Stimulated activated CD8-positive, alpha-beta memory T cell treated with anti-CD3 and anti-CD28 coated beads, Interleukin-12 subunit alpha, Interleukin-12 subunit beta, amount 100 ng/mL, for 24 hours (primary cell): ENCODE measurements around the gene DDIT3.
"Not testable (repeated sequence)": the region's sequence is repeated elsewhere in the genome, so short reads cannot be mapped to it uniquely, and the experiment has no call there.

ENCODE experiments used
- DNase-seq: peaks from one replicate; pipeline ENCODE4 v3.0.0-alpha.2; 2020; ENCODE audit errors: extremely low read depth

DDIT3 gene

GRCh38 chr12:57525615-57526383, 5.5 kb upstream of the DDIT3 start:
- no peak for DNase-seq

- DNase-seq, result no peak
Observed at GRCh38 chr12:57524814-57525614, 4.7 kb upstream of the DDIT3 start.

DNA sequence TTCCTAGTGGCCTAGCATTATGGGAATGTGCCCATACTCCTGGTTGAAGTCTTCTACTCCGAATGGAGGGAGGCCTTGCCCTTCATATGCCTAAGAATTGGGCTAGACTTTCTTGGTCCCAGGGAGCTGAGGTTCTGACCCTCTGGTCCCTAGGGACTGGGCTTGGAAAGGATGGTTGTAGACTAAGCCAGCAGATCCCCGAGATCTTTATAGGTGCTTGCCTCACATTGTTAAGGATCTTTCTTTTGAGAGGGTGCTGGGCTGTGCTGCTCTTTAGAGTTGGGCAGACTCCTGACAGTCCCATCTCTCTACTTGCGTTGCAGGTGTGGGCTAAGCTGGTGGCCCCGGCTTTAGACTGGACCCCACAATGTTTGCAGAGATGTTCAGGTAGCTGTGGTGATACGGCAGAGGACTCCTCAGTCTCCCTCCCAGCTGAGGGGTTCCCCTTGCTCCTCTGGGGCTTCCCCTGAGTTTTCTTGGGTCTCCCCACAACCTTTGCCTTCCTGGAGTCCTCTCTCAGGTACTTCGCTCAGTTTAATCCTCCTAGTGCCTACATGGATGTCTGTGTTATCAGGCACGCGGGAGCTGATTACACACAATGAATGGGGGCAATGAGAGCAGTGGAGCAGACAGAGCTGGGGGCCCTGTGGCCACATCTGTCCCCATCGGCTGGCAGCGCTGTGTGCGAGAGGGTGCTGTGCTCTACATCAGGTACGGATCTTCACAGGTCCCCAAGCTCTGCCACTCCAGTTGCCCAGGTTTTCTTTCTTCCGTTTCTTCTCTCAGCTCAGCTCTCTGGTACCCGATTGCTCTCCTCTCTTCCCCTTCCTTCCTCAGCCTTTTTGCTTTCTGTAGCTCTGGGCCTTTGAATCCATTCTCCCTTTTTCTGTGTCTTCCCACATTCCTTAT, 3.6 kb upstream of the DDIT3 start:
- DNase-seq, result no peak

- no peak for DNase-seq
Observed at GRCh38 chr12:57522887-57523705, 2.8 kb upstream of the DDIT3 start.

DNA sequence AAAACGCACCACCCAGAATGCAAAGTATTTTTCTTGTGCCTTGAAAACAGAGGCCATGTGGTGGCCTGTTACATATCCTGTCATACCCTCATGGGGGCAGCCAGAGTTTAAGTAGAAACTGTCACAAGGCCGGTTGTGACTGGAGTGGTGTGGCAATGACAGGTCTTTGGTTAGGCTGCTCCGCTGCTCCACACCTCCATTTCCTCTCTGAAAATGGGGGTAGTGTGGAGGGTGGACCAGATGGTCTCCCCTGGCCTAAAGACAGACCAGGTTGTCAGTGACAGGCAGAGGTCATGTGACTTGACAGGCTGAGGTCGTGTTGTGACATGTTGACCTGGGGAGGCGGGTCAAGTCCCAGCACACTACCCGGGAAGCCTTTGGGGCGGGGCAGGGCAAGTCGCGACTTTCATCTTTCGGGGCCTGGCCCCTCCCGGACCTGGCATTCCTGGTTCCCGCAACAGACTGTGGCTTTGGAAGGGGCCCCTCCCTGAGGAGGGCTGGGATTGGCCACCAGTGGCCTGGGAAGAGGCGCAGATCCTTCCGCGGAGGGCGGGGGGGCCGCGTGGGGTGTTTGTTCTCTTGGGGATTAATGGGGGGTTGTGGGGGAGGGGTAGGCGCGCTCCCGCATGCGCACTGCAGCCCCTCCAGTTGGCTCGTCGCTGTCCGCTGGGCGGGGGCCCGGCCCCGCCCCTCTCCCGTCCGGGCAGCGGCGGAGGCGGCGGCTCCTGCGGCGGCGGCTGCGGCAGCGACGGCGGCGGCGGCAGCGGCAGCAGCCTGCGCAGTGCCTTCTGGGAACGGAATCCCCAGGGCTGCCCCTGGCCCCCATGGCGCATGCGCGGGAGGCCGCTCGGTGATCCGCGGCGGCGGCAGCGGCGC, 1.9 kb upstream of the DDIT3 start, which contains the start of gene MBD6:
Gene MBD6, plus strand, starts transcription at position 814 of the 876 bp plus-strand sequence. CDS start 1,480 bp downstream, outside the sequence.
- DNase-seq, result peak; percentile 75

DNA sequence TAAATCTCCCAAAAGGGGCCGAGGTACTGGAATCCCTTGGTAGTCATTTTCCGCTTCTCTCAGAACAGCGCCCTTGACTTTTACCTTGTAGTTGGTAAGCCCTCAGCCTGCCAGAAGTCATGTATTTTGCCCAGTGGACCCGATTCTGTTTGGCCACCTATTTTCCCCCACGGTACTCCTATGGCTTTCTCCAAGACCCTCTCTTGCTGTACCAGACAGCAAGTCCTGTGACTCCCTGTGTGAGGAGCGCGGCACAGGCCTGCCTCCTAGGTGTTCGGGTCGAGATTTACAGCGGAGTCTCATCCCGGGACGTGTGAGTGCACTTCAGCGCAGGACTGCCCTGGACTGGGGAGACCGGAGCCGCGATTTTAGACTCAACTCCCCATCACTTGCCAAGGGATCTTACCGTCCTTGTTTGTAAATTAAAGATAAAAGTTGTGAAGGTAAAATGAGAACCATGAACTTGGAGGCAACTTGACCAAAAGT, 1.3 kb upstream of the DDIT3 start:
- no peak for DNase-seq

- no peak for DNase-seq
Observed at GRCh38 chr12:57519796-57520052, 590 bp downstream of the DDIT3 start.

DNA sequence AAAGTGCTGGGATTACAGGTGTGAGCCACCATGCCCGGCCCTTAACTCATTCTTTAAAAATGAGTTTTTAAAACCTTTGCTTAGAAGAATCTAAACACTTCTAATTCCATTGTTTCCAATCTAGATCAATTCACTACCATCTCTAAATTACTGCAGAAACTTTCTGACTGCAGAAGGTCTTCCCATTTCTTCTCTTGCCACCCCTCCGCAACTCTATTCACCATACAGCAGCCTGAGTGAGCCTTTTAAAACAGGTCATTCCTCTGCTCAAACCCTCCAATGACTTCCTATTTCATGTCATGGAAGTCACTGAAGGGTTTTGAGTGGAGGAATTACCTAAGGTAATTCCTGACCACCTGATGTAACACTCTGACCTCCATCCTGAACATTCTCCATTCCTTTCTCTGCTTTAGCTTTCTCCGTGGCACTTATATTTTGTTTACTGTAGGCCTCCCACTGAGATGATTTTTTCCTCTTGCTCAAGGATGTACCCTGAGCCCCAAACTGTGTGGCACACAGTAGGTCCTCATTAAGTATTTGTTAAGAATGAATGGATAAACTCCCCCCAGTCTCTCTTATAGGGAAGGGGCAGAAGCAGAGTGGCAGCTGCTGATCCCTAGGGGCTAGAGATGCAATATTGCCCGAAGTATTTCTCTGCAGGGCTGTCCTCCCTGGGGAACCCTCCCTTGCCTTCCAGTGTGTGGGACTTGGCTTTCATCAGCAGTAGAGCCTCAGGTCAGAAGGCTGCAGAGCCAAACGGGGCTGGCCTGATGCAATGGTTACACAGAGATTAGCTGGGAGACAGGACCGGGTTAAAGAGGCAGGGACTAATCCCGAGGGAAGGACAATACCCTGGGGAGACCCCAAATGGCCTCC, 1.2 kb downstream of the DDIT3 start:
- DNase-seq, result no peak

- no peak for DNase-seq
Observed at GRCh38 chr12:57518176-57518919, 2.0 kb downstream of the DDIT3 start.

DNA sequence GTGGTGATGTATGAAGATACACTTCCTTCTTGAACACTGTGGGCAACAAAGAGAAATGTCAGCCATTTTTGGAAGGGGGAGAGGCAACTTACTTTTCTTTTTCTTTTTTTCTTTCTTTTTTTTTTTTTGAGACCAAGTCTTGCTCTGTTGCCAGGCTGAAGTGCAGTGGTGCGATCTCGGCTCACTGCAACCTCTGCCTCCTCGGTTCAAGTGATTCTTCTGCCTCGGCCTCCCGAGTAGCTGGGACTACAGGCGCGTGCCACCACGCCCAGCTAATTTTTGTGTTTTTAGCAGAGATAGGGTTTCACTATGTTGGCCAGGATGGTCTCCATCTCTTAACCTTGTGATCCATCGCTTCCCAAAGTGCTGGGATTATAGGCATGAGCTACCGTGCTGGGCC, 2.6 kb downstream of the DDIT3 start:
- DNase-seq, result not testable (repeated sequence)

DNA sequence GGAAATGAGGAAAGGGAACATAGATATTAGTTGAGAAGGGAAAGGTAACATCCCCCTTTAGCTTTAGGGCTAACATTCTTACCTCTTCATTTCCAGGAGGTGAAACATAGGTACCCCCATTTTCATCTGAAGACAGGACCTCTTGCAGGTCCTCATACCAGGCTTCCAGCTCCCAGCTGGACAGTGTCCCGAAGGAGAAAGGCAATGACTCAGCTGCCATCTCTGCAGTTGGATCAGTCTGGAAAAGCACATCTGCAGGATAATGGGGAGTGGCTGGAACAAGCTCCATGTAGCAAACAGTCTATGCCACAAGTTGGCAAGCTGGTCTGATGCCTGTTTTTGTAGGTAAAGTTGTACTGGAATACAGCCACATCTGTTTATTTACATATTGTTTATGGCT, 3.1 kb downstream of the DDIT3 start:
- DNase-seq, result no peak

DNA sequence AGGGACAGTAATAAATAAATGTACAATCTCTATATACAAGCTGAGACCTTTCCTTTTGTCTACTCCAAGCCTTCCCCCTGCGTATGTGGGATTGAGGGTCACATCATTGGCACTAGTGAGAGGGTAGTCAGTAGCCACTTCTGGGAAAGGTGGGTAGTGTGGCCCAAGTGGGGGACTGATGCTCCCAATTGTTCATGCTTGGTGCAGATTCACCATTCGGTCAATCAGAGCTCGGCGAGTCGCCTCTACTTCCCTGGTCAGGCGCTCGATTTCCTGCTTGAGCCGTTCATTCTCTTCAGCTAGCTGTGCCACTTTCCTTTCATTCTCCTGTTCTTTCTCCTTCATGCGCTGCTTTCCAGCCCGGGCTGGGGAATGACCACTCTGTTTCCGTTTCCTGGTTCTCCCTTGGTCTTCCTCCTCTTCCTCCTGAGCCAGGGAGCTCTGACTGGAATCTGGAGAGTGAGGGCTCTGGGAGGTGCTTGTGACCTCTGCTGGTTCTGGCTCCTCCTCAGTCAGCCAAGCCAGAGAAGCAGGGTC, 3.6 kb downstream of the DDIT3 start:
- no peak for DNase-seq

DNA sequence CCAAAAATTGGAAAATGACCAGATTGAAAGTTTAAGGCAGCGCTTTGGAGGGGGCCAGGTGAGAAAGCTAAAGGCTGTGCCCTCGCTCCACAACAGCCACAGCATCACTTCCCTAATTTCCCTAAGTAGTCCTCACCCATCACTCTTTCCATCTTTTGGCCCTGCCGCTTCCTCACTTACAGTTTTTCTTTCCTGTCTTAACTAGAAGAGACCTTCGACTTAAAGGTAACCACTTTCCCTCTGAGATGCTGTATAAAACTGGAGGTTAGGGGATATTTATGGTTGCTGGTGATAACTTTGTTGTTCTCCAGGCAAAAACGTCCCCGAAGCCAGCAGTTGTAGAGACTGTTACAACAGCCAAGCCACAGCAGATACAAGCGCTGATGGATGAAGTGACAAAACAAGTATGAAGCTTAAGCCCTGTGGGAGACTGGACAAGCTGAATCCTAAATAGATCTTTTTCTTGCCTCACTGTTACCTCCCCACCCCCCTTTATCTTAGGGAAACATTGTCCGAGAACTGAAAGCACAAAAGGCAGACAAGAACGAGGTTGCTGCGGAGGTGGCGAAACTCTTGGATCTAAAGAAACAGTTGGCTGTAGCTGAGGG, 4.3 kb downstream of the DDIT3 start:
- DNase-seq, result no peak

DNA sequence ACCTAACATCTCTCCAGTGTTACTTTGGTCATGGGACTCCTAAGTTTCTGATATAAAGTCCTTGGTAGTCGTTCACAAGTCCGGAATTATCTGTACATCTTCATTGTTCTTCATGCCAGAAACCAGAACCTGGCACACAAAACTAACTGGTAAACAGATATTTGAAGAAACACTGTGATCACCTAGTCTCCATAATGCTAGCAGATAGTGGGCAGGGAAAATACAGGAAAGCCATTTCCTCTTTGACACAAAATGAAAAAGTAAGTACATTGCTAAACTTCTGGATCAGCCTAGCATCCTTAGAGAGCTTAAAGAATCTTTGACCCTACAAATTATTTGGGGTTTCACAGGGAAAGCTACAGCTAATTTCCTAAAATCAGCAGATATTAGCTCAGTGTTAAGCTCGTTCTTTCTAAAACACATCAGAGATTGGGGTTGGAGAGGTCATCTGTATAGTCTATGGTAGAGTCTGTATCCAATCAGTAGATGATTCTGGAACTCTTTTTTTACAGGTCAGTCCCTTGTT, 4.8 kb downstream of the DDIT3 start:
- DNase-seq, result no peak

DNA sequence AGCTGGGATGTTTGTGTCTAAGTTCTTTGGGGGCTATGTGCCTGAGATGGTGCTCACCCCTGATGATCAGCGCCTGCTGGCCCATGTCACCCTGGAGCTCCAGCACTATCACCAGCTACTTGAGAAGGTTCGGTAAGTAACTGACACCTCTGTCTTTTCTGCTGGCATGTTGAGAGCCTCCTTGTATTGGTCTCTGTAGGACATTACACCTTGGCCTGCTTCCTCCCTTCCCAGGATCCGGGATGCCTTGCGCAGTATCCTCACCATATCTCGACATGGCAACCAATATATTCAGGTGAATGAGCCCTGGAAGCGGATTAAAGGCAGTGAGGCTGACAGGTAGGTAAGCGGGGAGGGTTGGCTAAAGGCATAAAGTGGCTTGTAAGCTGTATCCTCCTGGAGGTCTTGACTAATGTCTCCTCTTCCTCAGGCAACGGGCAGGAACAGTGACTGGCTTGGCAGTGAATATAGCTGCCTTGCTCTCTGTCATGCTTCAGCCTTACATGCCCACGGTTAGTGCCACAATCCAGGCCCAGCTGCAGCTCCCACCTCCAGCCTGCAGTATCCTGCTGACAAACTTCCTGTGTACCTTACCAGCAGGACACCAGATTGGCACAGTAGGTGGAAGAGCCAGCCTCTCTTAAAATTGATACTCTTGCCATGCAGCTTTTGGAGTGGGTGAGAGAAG, 5.5 kb downstream of the DDIT3 start:
- DNase-seq, result no peak

- not testable (repeated sequence) for DNase-seq
Observed at GRCh38 chr12:57514246-57514645, 6.1 kb downstream of the DDIT3 start.

- not testable (repeated sequence) for DNase-seq
Observed at GRCh38 chr12:57513677-57514076, 6.6 kb downstream of the DDIT3 start.
